GM19035 (cell line): ENCODE data around the gene ARL6IP4.
"Not testable (repeated sequence)": the region's sequence is repeated elsewhere in the genome, so short reads cannot be mapped to it uniquely, and the experiment has no call there.

Experiments
- ATAC-seq: cut with Tn5 transposase; IDR thresholded peaks from one replicate; pipeline ENCODE4 v1.9.1; 2021; ENCODE audit not compliant: unreplicated experiment

ARL6IP4 gene

GRCh38 chr12:123005081-123005626, 24.7 kb downstream of the ARL6IP4 start:
- ATAC-seq = no peak

- ATAC-seq = no peak
Observed at GRCh38 chr12:123006977-123007376, 26.5 kb downstream of the ARL6IP4 start.

- no peak for ATAC-seq
Observed at GRCh38 chr12:123010110-123010509, 29.6 kb downstream of the ARL6IP4 start.

GRCh38 chr12:123010681-123011080, 30.2 kb downstream of the ARL6IP4 start:
- ATAC-seq = no peak

- ATAC-seq = no peak
Observed at GRCh38 chr12:123011701-123012100, 31.2 kb downstream of the ARL6IP4 start.

GRCh38 chr12:123013185-123014095, 33.0 kb downstream of the ARL6IP4 start:
- no peak for ATAC-seq

GRCh38 chr12:123014473-123014872, 34.0 kb downstream of the ARL6IP4 start:
- not testable (repeated sequence) for ATAC-seq

GRCh38 chr12:123017753-123018152, 37.3 kb downstream of the ARL6IP4 start:
- no peak for ATAC-seq

GRCh38 chr12:123019841-123020138, 39.3 kb downstream of the ARL6IP4 start:
- no peak for ATAC-seq

GRCh38 chr12:123021688-123022604, 41.5 kb downstream of the ARL6IP4 start:
- no peak for ATAC-seq

- no peak for ATAC-seq
Observed at GRCh38 chr12:123022846-123023245, 42.4 kb downstream of the ARL6IP4 start.

- ATAC-seq = no peak
Observed at GRCh38 chr12:123024819-123025391, 44.4 kb downstream of the ARL6IP4 start.

GRCh38 chr12:123026094-123026853, 45.8 kb downstream of the ARL6IP4 start:
- no peak for ATAC-seq

GRCh38 chr12:123027726-123028445, 47.4 kb downstream of the ARL6IP4 start:
- no peak for ATAC-seq

GRCh38 chr12:123028475-123028874, 48.0 kb downstream of the ARL6IP4 start:
- ATAC-seq = no peak

GRCh38 chr12:123029550-123029949, 49.1 kb downstream of the ARL6IP4 start:
- ATAC-seq = no peak

GRCh38 chr12:123030686-123031085, 50.2 kb downstream of the ARL6IP4 start:
- no peak for ATAC-seq

GRCh38 chr12:123031171-123031845, 50.8 kb downstream of the ARL6IP4 start:
- no peak for ATAC-seq
